ENCODE measurements around the gene RTF2. TPM values are rescaled to one million over a fixed set of nuclear protein-coding genes. Genes with fewer than 3 reads are reported as not detected.

RTF2 gene
- total RNA-seq, 1 donor from 2014 or later = 71.2 TPM

Other genes with a start within 250 kb of the RTF2 start
- gene MC3R, start 219.9 kb upstream of the RTF2 start, total RNA-seq (ENCODE audit: low replicate concordance) = not detected in 2 replicates
- 58.3 and 58.4 TPM in 2 replicates for gene FAM210B, start 109.7 kb upstream of the RTF2 start, total RNA-seq (ENCODE audit: low replicate concordance)
- gene AURKA, start 76.4 kb upstream of the RTF2 start, total RNA-seq (ENCODE audit: low replicate concordance) = 20.3 and 42.7 TPM in 2 replicates
- gene CSTF1, start 76.0 kb upstream of the RTF2 start, total RNA-seq (ENCODE audit: low replicate concordance) = 43.2 and 48.4 TPM in 2 replicates
- gene CASS4, start 56.4 kb upstream of the RTF2 start, total RNA-seq (ENCODE audit: low replicate concordance) = 0.38 and 0.56 TPM in 2 replicates
- 0.46 and 0.52 TPM in 2 replicates for gene FAM209A, start 56.1 kb downstream of the RTF2 start, total RNA-seq (ENCODE audit: low replicate concordance)
- 0.63 TPM in 1 of 2 replicates, not detected in the other for gene FAM209B, start 64.6 kb downstream of the RTF2 start, total RNA-seq (ENCODE audit: low replicate concordance)
- gene TFAP2C, start 160.7 kb downstream of the RTF2 start, total RNA-seq (ENCODE audit: low replicate concordance) = 20.5 and 71.7 TPM in 2 replicates

All from type B pancreatic cell (in vitro differentiated cells).